ENCODE data around the gene LRIG2. TPM values are rescaled to one million over a fixed set of nuclear protein-coding genes. Genes with fewer than 3 reads are reported as not detected.

Gene LRIG2
- total and polyA plus RNA-seq, 2 experiments from 2014 or later, result 10.0 to 40.4 TPM

DNA sequence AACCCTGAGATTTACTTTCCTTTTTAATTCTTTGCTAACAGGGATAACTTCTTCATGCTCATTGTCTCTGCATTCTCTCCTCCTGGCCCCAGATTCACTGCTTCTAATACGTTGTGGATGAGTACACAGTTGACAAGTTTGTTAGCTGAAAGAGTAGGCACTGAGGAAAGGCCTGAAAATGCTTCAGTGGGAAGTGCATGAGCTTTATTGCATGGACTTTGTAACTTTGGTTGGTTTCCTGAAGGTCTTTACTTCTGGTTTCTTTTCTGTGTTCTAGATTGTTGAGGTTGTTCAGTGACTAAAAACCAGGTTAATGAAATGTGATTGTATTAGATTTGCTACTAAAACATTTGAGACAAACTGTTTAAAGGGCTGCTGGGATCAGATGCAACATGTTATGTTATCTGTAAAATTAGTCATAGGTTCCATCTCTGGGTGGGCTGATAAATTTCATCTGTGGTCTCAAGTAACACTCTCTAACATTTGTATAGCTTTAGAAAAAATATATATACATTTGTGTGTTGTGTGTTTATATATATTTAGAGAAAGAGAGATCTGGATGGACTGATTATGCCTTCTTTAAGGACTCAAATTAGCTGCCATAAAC is 19.1 kb downstream of the LRIG2 start (continued):
- TF ChIP-seq, protein P1, sequence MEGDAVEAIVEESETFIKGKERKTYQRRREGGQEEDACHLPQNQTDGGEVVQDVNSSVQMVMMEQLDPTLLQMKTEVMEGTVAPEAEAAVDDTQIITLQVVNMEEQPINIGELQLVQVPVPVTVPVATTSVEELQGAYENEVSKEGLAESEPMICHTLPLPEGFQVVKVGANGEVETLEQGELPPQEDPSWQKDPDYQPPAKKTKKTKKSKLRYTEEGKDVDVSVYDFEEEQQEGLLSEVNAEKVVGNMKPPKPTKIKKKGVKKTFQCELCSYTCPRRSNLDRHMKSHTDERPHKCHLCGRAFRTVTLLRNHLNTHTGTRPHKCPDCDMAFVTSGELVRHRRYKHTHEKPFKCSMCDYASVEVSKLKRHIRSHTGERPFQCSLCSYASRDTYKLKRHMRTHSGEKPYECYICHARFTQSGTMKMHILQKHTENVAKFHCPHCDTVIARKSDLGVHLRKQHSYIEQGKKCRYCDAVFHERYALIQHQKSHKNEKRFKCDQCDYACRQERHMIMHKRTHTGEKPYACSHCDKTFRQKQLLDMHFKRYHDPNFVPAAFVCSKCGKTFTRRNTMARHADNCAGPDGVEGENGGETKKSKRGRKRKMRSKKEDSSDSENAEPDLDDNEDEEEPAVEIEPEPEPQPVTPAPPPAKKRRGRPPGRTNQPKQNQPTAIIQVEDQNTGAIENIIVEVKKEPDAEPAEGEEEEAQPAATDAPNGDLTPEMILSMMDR (conservative IDR thresholded peaks at IDR 0.05; ENCODE audit: low read depth in 2 of 2), result no peak
- no peak for TF ChIP-seq STAT1 (IDR thresholded peaks at IDR 0.05; ENCODE audit: unreplicated experiment)
- TF ChIP-seq, protein P2, sequence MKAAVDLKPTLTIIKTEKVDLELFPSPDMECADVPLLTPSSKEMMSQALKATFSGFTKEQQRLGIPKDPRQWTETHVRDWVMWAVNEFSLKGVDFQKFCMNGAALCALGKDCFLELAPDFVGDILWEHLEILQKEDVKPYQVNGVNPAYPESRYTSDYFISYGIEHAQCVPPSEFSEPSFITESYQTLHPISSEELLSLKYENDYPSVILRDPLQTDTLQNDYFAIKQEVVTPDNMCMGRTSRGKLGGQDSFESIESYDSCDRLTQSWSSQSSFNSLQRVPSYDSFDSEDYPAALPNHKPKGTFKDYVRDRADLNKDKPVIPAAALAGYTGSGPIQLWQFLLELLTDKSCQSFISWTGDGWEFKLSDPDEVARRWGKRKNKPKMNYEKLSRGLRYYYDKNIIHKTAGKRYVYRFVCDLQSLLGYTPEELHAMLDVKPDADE (IDR thresholded peaks at IDR 0.05), result no peak

DNA sequence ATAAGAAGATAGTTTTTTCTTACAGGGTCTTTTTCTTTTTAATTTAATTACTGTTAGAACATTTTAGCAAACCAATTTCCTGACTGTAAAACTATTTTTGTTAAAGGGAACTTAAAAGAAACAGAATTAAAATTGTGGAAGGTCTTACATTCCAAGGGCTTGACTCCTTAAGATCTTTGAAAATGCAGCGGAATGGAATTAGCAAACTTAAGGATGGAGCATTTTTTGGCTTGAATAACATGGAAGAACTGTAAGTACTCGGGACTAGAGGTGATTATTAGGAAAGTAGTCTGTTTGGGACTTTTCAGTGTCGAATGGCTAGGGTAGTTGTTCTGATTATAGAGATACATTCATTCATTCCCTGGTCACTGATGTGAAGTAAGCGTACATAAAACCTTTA is 21.5 kb downstream of the LRIG2 start:
- peaks cover 72% of the 10 kb centered on the region for H3K36me3 ChIP-seq (ENCODE audit: insufficient read depth)
- no peaks in the 10 kb centered on the region for H3K27me3 ChIP-seq (ENCODE audit: insufficient read depth)
- ATAC-seq (no peak), DNase-seq (ENCODE audit: low spot score) (no peak)
- peaks cover 6% of the 10 kb centered on the region; the same call in 1 of the 2 replicates for H3F3A ChIP-seq (replicated peaks; ENCODE audit: low read depth)
- TF ChIP-seq NANOG (IDR thresholded peaks at IDR 0.05; ENCODE audit: borderline replicate concordance), result no peak
- no peak for TF ChIP-seq POLR2AphosphoS5 (IDR thresholded peaks at IDR 0.05; ENCODE audit: low read depth)
- TF ChIP-seq ZNF114 (CRISPR knock-in tag; IDR thresholded peaks at IDR 0.05), result no peak
- no peaks in the 10 kb centered on the region for H3K4me1 Mint-ChIP-seq
- no peak overlapping the region for H3K4me3 ChIP-seq
- H4K20me1 ChIP-seq (replicated peaks; ENCODE audit: insufficient read depth), result peaks cover 11% of the 10 kb centered on the region; the same call in 1 of the 2 replicates
- H2AFZ ChIP-seq, result no peak overlapping the region
- H3K4me2 ChIP-seq, result no peak overlapping the region
- H3K36me3 Mint-ChIP-seq (ENCODE audit: low read depth), result peaks cover 65% of the 10 kb centered on the region
- no peaks in the 10 kb centered on the region for H3K9me3 Mint-ChIP-seq
- no peaks in the 10 kb centered on the region for H3K9me2 ChIP-seq (ENCODE audit: insufficient read depth)
- H3K27ac Mint-ChIP-seq, result no peak overlapping the region
- H3K4me1 ChIP-seq (ENCODE audit: insufficient read depth), result no peaks in the 10 kb centered on the region
- H3K4me3 Mint-ChIP-seq, result no peak overlapping the region
- no peak overlapping the region for H3K27ac ChIP-seq (ENCODE audit: low read depth)
- H3K27me3 Mint-ChIP-seq (ENCODE audit: insufficient read depth, low read depth, poor library complexity), result no peaks in the 10 kb centered on the region
- peaks cover 37% of the 10 kb centered on the region for H3K79me2 ChIP-seq (replicated peaks; ENCODE audit: insufficient read depth)

DNA sequence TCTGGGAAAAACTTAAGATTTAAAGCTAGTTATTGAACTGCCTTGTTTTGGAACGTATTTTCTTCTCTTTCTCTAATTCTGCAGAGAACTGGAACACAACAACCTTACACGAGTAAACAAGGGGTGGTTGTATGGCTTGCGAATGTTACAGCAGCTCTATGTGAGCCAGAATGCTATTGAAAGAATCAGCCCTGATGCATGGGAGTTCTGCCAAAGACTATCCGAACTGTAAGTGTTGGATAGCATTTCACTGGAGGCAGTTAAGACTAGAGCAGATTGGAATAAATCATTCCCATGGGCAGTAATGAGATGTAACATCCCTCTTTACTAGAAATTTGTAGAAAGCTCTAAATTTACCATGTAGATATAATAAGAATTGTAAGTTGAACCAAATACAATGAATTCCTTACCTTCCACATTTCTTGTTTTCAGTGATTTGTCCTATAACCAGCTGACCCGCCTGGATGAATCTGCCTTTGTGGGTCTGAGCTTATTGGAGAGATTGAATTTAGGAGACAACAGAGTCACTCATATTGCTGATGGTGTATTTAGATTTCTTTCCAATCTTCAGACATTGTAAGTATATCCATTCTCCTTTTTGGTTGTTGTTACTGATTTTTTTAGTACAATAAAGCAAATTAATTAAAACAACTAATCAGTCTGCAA is 22.9 kb downstream of the LRIG2 start:
- H3K9me3 Mint-ChIP-seq, result no peaks in the 10 kb centered on the region
- TF ChIP-seq JUNB (IDR thresholded peaks at IDR 0.05; ENCODE audit: unreplicated experiment) (no peak), EZH2phosphoT487 (IDR thresholded peaks at IDR 0.05; ENCODE audit: unreplicated experiment) (no peak), POLR2AphosphoS5 (IDR thresholded peaks at IDR 0.05; ENCODE audit: low read depth) (no peak), STAT1 (IDR thresholded peaks at IDR 0.05; ENCODE audit: unreplicated experiment) (no peak), ZNF331 (CRISPR knock-in tag; IDR thresholded peaks at IDR 0.05; ENCODE audit: low read depth) (no peak)
- TF ChIP-seq, protein P1 (conservative IDR thresholded peaks at IDR 0.05; ENCODE audit: low read depth in 2 of 2), result no peak

More for the DNA sequence above, 22.9 kb downstream of the LRIG2 start:
- Histone ChIP-seq H3K36me3 (ENCODE audit: insufficient read depth) (peaks cover 86% of the 10 kb centered on the region), H3K4me1 (ENCODE audit: insufficient read depth) (no peaks in the 10 kb centered on the region), H3K9me2 (ENCODE audit: insufficient read depth) (no peaks in the 10 kb centered on the region), H3K4me3 (no peak overlapping the region), H3K4me2 (no peak overlapping the region), H4K20me1 (replicated peaks; ENCODE audit: insufficient read depth) (peaks cover 11% of the 10 kb centered on the region; the same call in 1 of the 2 replicates), H3F3A (replicated peaks; ENCODE audit: low read depth) (peaks cover 6% of the 10 kb centered on the region; the same call in 1 of the 2 replicates), H3K79me2 (replicated peaks; ENCODE audit: insufficient read depth) (peaks cover 23% of the 10 kb centered on the region), H3K27ac (ENCODE audit: low read depth) (0 out of 2 replicates have a peak overlapping the region, but pooled peaks have one; percentile 20), H2AFZ (no peak overlapping the region), H3K27me3 (ENCODE audit: insufficient read depth) (no peaks in the 10 kb centered on the region)
- H3K27me3 Mint-ChIP-seq (ENCODE audit: insufficient read depth, low read depth, poor library complexity), result no peaks in the 10 kb centered on the region
- no peaks in the 10 kb centered on the region for H3K4me1 Mint-ChIP-seq
- H3K27ac Mint-ChIP-seq, result no peak overlapping the region
- DNase-seq (ENCODE audit: low spot score), result no peak
- H3K36me3 Mint-ChIP-seq (ENCODE audit: low read depth), result peaks cover 76% of the 10 kb centered on the region
- no peak overlapping the region for H3K4me3 Mint-ChIP-seq
- ATAC-seq, result no peak
